ENCODE data around the gene TAP1.

The TAP1 gene

GRCh38 chr6:32854376-32855178 is 1.1 kb upstream of the TAP1 start:
- no peaks in the 10 kb centered on the region for H3K9me3 ChIP-seq (ENCODE audit: insufficient read depth, low read length)
- H2AFZ ChIP-seq (ENCODE audit: low read depth, low read length) = no peak overlapping the region
- no peaks in the 10 kb centered on the region for H3K27me3 ChIP-seq (ENCODE audit: low read depth, low read length)
- TF ChIP-seq CTCF (IDR thresholded peaks at IDR 0.05; ENCODE audit: low read depth, low read length) = no peak
- TF ChIP-seq EZH2phosphoT487 (IDR thresholded peaks at IDR 0.05; ENCODE audit: low read depth) = no peak
- H3K9ac ChIP-seq (ENCODE audit: low read length) = peak overlapping the region; percentile 99
- peak overlapping the region; percentile 94 for H3K27ac ChIP-seq (ENCODE audit: low read length)
- H3K79me2 ChIP-seq (ENCODE audit: low read length) = peaks cover 45% of the 10 kb centered on the region
- peaks cover 5% of the 10 kb centered on the region; the same call in 1 of the 2 replicates for H4K20me1 ChIP-seq (ENCODE audit: insufficient read depth, low read length)
- peak overlapping the region; percentile 98 for H3K4me3 ChIP-seq (ENCODE audit: low read length)
- peaks cover 15% of the 10 kb centered on the region for H3K4me1 ChIP-seq (ENCODE audit: low read length)
- peaks cover 47% of the 10 kb centered on the region for H3K36me3 ChIP-seq (replicated peaks; ENCODE audit: low read depth, low read length)
- peak overlapping the region; percentile 84 for H3K4me2 ChIP-seq (ENCODE audit: low read length)

- Histone ChIP-seq H3K27me3 (ENCODE audit: low read depth, low read length) (no peaks in the 10 kb centered on the region), H3K4me3 (ENCODE audit: low read length) (peak overlapping the region; percentile 98), H3K4me2 (ENCODE audit: low read length) (peak overlapping the region; percentile 97), H3K4me1 (ENCODE audit: low read length) (peaks cover 15% of the 10 kb centered on the region), H3K27ac (ENCODE audit: low read length) (peak overlapping the region; percentile 94), H3K9me3 (ENCODE audit: insufficient read depth, low read length) (no peaks in the 10 kb centered on the region), H3K9ac (ENCODE audit: low read length) (peak overlapping the region; percentile 99), H4K20me1 (ENCODE audit: insufficient read depth, low read length) (peaks cover 5% of the 10 kb centered on the region; the same call in 1 of the 2 replicates), H2AFZ (ENCODE audit: low read depth, low read length) (no peak overlapping the region), H3K79me2 (ENCODE audit: low read length) (peaks cover 45% of the 10 kb centered on the region), H3K36me3 (replicated peaks; ENCODE audit: low read depth, low read length) (peaks cover 53% of the 10 kb centered on the region)
- TF ChIP-seq CTCF (IDR thresholded peaks at IDR 0.05; ENCODE audit: low read depth, low read length) (no peak), EZH2phosphoT487 (IDR thresholded peaks at IDR 0.05; ENCODE audit: low read depth) (no peak)
Observed at GRCh38 chr6:32852844-32853540, 512 bp downstream of the TAP1 start.

GRCh38 chr6:32852018-32852843 is 1.3 kb downstream of the TAP1 start:
- H3K4me1 ChIP-seq (ENCODE audit: low read length) = peaks cover 15% of the 10 kb centered on the region
- H3K79me2 ChIP-seq (ENCODE audit: low read length) = peaks cover 45% of the 10 kb centered on the region
- peak overlapping the region; percentile 98 for H3K4me3 ChIP-seq (ENCODE audit: low read length)
- TF ChIP-seq CTCF (IDR thresholded peaks at IDR 0.05; ENCODE audit: low read depth, low read length) (no peak), EZH2phosphoT487 (IDR thresholded peaks at IDR 0.05; ENCODE audit: low read depth) (no peak)
- H3K27ac ChIP-seq (ENCODE audit: low read length) = peak overlapping the region; percentile 94
- H4K20me1 ChIP-seq (ENCODE audit: insufficient read depth, low read length) = peaks cover 5% of the 10 kb centered on the region; the same call in 1 of the 2 replicates
- peaks cover 52% of the 10 kb centered on the region for H3K36me3 ChIP-seq (replicated peaks; ENCODE audit: low read depth, low read length)
- no peaks in the 10 kb centered on the region for H3K9me3 ChIP-seq (ENCODE audit: insufficient read depth, low read length)
- H3K4me2 ChIP-seq (ENCODE audit: low read length) = peak overlapping the region; percentile 97
- H3K9ac ChIP-seq (ENCODE audit: low read length) = peak overlapping the region; percentile 99
- H3K27me3 ChIP-seq (ENCODE audit: low read depth, low read length) = no peaks in the 10 kb centered on the region
- H2AFZ ChIP-seq (ENCODE audit: low read depth, low read length) = no peak overlapping the region
